HG03097 (cell line): ENCODE measurements around the gene THAP12.

Experiments used
- ATAC-seq: cut with Tn5 transposase; IDR thresholded peaks from one replicate; pipeline ENCODE4 v1.9.1; 2021; ENCODE audit not compliant: unreplicated experiment, low FRiP score

THAP12 gene

DNA sequence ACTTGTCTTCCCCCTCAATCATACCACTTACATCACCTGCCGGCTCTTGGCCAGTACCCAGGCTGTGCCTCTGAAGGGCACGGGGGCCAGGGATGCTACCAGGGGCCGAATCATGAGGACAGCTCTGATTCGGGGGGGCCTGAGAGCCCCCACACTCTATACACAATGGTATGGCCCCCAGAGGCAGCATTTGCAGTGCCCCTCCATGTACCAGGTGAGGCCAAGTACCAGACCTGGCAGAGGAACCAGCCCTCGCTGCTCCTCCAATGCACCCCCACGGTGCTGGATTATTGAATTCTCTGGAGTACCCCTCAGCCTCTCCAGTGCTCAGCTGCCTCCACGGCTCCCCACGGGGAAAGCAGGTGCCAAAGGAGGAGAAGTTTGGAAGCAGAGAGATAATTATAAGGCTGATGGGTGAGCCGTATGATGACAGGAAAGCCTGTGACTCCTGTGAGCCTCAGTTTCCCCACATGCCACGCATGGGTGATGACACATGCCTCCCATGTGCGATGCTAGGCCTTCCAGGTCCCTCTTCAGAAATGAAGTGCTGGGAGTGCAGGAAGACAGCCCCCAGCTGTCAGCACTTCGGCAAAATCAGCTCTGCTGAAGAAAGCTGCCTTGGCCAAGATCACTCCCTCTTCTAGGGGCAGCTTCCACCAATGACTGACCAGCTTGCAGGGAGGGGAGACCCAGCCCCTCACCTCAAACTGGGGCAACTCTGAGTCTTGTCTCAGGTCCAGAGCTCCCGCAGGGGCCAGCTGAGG lies 69.9 kb downstream of the THAP12 start:
- no peak for ATAC-seq

DNA sequence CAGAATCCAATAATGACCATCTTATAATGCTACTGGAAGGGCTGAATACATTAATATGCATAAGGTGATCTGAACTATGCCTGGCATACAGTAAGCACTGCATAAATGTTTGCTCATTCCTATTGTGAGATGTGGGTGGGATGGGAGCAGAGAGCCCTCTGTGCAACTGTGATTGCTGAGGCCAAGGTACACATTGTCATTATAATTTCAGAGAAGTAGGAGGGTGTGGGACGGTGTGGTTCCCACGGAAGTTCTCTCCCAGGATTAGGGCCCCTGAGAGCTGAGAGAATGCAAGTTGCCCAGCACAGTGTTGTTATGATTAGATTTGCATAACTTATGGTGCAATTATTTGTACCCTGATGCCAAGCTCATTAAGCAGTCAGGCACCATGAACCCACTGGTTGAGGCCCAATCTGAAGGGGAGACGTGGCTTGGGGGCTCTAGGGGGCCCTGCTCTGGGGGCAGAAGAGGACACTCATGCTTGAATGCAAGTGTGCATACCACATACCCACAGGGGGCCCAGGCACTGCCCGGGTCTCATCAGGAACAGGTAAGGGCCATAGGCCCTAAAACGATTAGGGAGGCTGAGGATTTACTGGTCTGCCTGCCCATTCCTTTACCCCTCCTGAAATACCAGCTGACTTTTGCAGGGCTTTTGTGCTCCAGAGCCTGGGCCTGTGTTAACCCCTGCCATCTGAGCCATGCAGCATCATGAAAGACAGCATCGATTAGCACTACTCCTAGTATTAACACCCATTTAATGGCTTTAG lies 72.8 kb downstream of the THAP12 start:
- no peak for ATAC-seq

DNA sequence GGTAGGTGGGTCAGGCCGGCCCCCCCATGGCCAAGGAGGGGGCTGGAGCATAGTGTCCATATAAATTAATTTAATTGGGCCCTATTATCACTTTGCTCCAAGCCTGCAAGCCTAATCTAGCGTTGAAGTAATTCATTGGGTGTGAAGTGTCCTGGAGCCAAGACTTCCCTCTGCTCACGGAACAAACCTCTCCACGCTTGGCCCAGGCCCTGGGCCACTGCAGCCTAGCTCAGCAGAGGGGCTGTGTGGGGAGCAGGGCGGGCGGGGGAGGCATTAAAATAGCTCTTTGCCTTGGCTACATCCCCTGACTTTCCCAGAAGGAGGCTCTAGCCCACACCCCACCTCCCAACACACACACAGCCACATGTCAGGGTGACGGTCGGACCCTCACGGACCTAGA lies 73.5 kb downstream of the THAP12 start:
- ATAC-seq = no peak

DNA sequence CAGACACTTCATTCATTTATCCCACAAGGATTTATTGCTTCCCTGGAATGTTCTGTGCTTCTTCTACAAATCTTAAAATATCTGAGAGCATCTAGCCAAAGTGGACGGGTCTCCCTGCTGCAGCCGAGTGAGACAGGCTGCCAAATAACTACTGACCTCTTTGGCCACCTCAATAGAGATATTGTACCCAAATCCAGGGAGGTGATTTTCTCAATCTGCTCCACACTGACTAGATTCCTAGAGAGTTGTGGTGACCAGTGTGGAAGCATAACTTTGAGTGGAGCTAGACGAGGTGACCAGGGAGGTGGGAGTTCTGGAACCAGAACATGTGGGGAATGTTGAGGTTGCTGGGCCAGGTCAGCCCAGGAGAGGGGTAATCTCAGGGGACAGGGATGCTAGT lies 77.5 kb downstream of the THAP12 start:
- no peak for ATAC-seq

DNA sequence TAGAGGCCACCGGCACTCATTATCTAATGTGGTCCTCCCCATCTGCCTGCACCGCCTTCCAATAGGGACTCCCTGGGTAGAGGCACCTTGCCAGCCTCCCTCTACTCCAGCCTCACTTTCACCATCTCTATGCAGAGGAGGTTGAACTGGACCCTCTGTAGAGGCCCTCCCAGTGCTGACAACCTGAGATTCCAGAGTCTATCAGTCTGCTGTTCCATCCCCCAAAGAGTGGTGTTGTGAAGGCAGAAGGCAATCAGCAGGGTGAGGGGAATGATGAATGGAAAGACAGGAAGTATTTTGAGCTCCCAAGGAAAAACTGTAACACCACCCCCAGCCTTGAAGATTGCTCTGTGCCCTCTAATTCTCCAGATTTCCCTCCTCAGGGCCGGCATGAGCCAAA lies 77.9 kb downstream of the THAP12 start:
- ATAC-seq = no peak
